ENCODE measurements around the gene ZNHIT6. TPM values are rescaled to one million over a fixed set of nuclear protein-coding genes. Genes with fewer than 3 reads are reported as not detected.
A peak's percentile ranks its signal among the peaks of the same experiment; 100 is the strongest.

ZNHIT6 gene
- total and polyA plus RNA-seq, 2 of the 8 experiments (the other 6 are each of a cell fraction or from before 2014, with no cell fraction given): 5.9 to 17.2 TPM

DNA sequence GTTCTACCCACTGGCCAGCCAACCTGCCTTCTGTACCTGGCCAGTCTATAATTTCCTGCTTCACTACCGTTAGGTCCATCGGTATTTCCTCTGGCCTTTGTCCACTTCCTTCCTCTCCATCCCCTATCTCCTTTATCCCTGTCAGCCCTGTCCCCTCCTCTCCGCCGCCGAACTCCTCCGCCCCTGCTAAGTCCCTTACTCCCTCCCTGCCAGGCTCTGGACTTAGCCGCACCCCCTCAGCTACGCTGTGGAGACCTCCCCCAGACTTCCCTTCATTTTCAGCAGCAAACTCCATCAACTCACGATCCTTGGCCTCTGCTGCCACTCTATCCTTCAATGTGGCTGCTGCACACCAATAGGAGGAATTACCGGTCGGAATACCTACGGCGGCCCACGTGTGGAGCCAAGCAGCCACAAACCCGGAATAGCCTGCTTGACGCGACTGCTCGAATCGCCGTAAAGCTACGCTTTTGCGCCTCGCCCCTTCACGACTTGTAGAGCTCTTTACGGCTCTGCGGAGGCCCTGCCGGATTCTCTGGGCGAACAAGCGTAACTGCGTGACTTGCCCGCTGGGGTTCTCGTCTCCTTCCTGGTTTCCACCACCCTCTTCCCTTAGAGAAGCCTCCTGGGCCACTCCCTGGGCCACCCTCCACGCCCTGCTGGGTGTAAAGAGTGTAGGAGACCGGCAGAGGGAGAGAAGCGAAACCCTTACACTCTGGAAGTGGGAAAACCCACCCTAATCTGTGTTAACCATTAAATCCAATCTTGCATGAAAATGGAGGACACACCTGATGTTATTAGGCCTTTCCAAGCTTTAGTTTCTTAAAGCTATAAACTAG, at the start of gene ZNHIT6 (continued):
- no peak for TF ChIP-seq CEBPB (IDR thresholded peaks at IDR 0.05; ENCODE audit: low read depth, low read length)
- TF ChIP-seq KDM4A (IDR thresholded peaks at IDR 0.05; ENCODE audit: low read depth, low read length, severe bottlenecking): peak; percentile 37
- no peak for TF ChIP-seq ZNF274 (IDR thresholded peaks at IDR 0.05; ENCODE audit: borderline replicate concordance, extremely low read depth, low read length)
- TF ChIP-seq RXRA (IDR thresholded peaks at IDR 0.05; ENCODE audit: insufficient read depth, low read depth, low read length): no peak
- TF ChIP-seq EP300 (IDR thresholded peaks at IDR 0.05; ENCODE audit: borderline replicate concordance in 1 of 2, low read depth in 2 of 2, low read length in 2 of 2): no peak
- no peak for TF ChIP-seq SIX5 (IDR thresholded peaks at IDR 0.05; ENCODE audit: low read depth, low read length)
- no peak for TF ChIP-seq BRCA1 (IDR thresholded peaks at IDR 0.05; ENCODE audit: low read depth, low read length)
- TF ChIP-seq, protein P1, sequence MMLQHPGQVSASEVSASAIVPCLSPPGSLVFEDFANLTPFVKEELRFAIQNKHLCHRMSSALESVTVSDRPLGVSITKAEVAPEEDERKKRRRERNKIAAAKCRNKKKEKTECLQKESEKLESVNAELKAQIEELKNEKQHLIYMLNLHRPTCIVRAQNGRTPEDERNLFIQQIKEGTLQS (IDR thresholded peaks at IDR 0.05; ENCODE audit: insufficient read depth, low read depth, low read length): peak; percentile 93
- TF ChIP-seq NRF1 (IDR thresholded peaks at IDR 0.05; ENCODE audit: low read depth, low read length): no peak
- TF ChIP-seq CHD1 (IDR thresholded peaks at IDR 0.05; ENCODE audit: low read depth, low read length): no peak
- TF ChIP-seq, protein P2, sequence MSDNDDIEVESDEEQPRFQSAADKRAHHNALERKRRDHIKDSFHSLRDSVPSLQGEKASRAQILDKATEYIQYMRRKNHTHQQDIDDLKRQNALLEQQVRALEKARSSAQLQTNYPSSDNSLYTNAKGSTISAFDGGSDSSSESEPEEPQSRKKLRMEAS (IDR thresholded peaks at IDR 0.05): peak; percentile 95
- no peak for TF ChIP-seq EZH2 (IDR thresholded peaks at IDR 0.05; ENCODE audit: low read depth, low read length, severe bottlenecking)
